WTC11 (cell line): Measurements from ENCODE around the gene PES1. TPM values are rescaled to one million over a fixed set of nuclear protein-coding genes. Genes with fewer than 3 reads are reported as not detected.

Source experiments
- ATAC-seq: fragments of 200-7000 bp; cut with Tn5 transposase; 2 replicates; pipeline ENCODE4 v1.10.0; 2021; ENCODE audit warnings: mild to moderate bottlenecking, moderate library complexity
- CTCF ChIA-PET: fragments of 300-600 bp; sonication (Branson Sonifier 250); formaldehyde crosslinking; loops from one replicate; lab custom pipeline; 2021; ENCODE audit warnings: antibody characterized with exemption; lab: Charles Lee
- POLR2A ChIA-PET: fragments of 350-600 bp; sonication (Branson Sonifier 250); formaldehyde crosslinking; loops from one replicate; lab custom pipeline; 2021; ENCODE audit warnings: antibody characterized with exemption; lab: Charles Lee
- DNase-seq: peaks from one replicate; pipeline ENCODE4 v3.0.0; 2021; ENCODE audit warnings: low spot score
- H3K27ac Mint-ChIP-seq: 2 replicates; pipeline ENCODE4 v1.8.0; 2021; ENCODE audit warnings: mixed read lengths
- H3K27me3 Mint-ChIP-seq: 2 replicates; pipeline ENCODE4 v1.8.0; 2021; ENCODE audit warnings: low read depth, mild to moderate bottlenecking, moderate library complexity, mixed read lengths
- H3K36me3 Mint-ChIP-seq: 2 replicates; pipeline ENCODE4 v1.8.0; 2021; ENCODE audit warnings: mixed read lengths
- H3K4me1 Mint-ChIP-seq: 2 replicates; pipeline ENCODE4 v1.8.0; 2022; ENCODE audit warnings: mixed read lengths
- H3K4me3 Mint-ChIP-seq: 2 replicates; pipeline ENCODE4 v1.8.0; 2021; ENCODE audit warnings: mild to moderate bottlenecking, moderate library complexity, mixed read lengths
- H3K9me3 Mint-ChIP-seq: 2 replicates; pipeline ENCODE4 v1.8.0; 2021; ENCODE audit warnings: mixed read lengths
- CREB1 ChIP-seq: sonication (generic); formaldehyde crosslinking; IDR thresholded peaks from 2 replicates; pipeline ENCODE4 v1.8.0; 2023; ENCODE audit warnings: mild to moderate bottlenecking, missing genetic modification reagents
- CTCF ChIP-seq: fragments of 200-600 bp; IDR thresholded peaks from 2 replicates; pipeline ENCODE4 v1.8.0; 2022; ENCODE audit warnings: antibody characterized with exemption
- E2F4 ChIP-seq: sonication (generic); formaldehyde crosslinking; IDR thresholded peaks from 2 replicates; pipeline ENCODE4 v1.8.1; 2022; ENCODE audit warnings: low read depth, mild to moderate bottlenecking, moderate library complexity, missing genetic modification reagents, borderline replicate concordance
- ELF4 ChIP-seq: sonication (generic); formaldehyde crosslinking; IDR thresholded peaks from 2 replicates; pipeline ENCODE4 v1.8.1; 2022; ENCODE audit warnings: low read depth, mild to moderate bottlenecking, moderate library complexity, missing genetic modification reagents
- ESRRA ChIP-seq: sonication (generic); formaldehyde crosslinking; IDR thresholded peaks from 2 replicates; pipeline ENCODE4 v1.8.1; 2022; ENCODE audit warnings: mild to moderate bottlenecking, missing genetic modification reagents, borderline replicate concordance
- ETV6 ChIP-seq: sonication (generic); formaldehyde crosslinking; IDR thresholded peaks from 2 replicates; pipeline ENCODE4 v1.8.1; 2022; ENCODE audit warnings: mild to moderate bottlenecking, missing genetic modification reagents
- FOXJ3 ChIP-seq: sonication (generic); formaldehyde crosslinking; IDR thresholded peaks from 2 replicates; pipeline ENCODE4 v1.9.0; 2021; ENCODE audit warnings: missing genetic modification reagents, mild to moderate bottlenecking, borderline replicate concordance
- GABPB1 ChIP-seq: sonication (generic); formaldehyde crosslinking; IDR thresholded peaks from 2 replicates; pipeline ENCODE4 v1.8.1; 2023; ENCODE audit warnings: mild to moderate bottlenecking, missing genetic modification reagents
- HMGA2 ChIP-seq: fragments of 250-450 bp; sonication (Bioruptor Pico); IDR thresholded peaks from 2 replicates; pipeline ENCODE4 v1.4.0; 2021; ENCODE audit warnings: mild to moderate bottlenecking, moderate library complexity
- JUN ChIP-seq: sonication (generic); formaldehyde crosslinking; IDR thresholded peaks from 2 replicates; pipeline ENCODE4 v1.8.0; 2023; ENCODE audit warnings: mild to moderate bottlenecking, missing genetic modification reagents
- MAX ChIP-seq: sonication (generic); formaldehyde crosslinking; IDR thresholded peaks from 2 replicates; pipeline ENCODE4 v1.8.0; 2022; ENCODE audit warnings: mild to moderate bottlenecking, missing genetic modification reagents
- MLX ChIP-seq: sonication (generic); formaldehyde crosslinking; IDR thresholded peaks from 2 replicates; pipeline ENCODE4 v1.8.1; 2023; ENCODE audit warnings: mild to moderate bottlenecking, missing genetic modification reagents, moderate library complexity
- NFATC4 ChIP-seq: fragments of 250-450 bp; sonication (Bioruptor Pico); IDR thresholded peaks from 2 replicates; pipeline ENCODE4 v1.9.0; 2021; ENCODE audit warnings: mild to moderate bottlenecking
- RORB ChIP-seq: fragments of 250-450 bp; sonication (Bioruptor Pico); IDR thresholded peaks from 2 replicates; pipeline ENCODE4 v1.9.0; 2021; ENCODE audit warnings: mild to moderate bottlenecking
- SMAD4 ChIP-seq: sonication (generic); formaldehyde crosslinking; IDR thresholded peaks from 2 replicates; pipeline ENCODE4 v1.8.0; 2022; ENCODE audit warnings: mild to moderate bottlenecking, missing genetic modification reagents
- SP1 ChIP-seq: sonication (generic); formaldehyde crosslinking; conservative IDR thresholded peaks from 2 replicates; pipeline ENCODE4 v1.8.1; 2022; ENCODE audit warnings: missing genetic modification reagents
- TEAD1 ChIP-seq: sonication (generic); formaldehyde crosslinking; IDR thresholded peaks from 2 replicates; pipeline ENCODE4 v1.8.0; 2022; ENCODE audit warnings: mild to moderate bottlenecking, missing genetic modification reagents
- TEAD4 ChIP-seq: sonication (generic); formaldehyde crosslinking; IDR thresholded peaks from 2 replicates; pipeline ENCODE4 v1.8.0; 2022; ENCODE audit warnings: mild to moderate bottlenecking, missing genetic modification reagents
- ZBTB21 ChIP-seq: sonication (generic); formaldehyde crosslinking; IDR thresholded peaks from 2 replicates; pipeline ENCODE4 v1.8.1; 2023; ENCODE audit warnings: mild to moderate bottlenecking, missing genetic modification reagents, borderline replicate concordance
- ZNF121 ChIP-seq: sonication (generic); formaldehyde crosslinking; IDR thresholded peaks from 2 replicates; pipeline ENCODE4 v1.8.0; 2023; ENCODE audit warnings: missing genetic modification reagents
- ZNF281 ChIP-seq: sonication (generic); formaldehyde crosslinking; IDR thresholded peaks from 2 replicates; pipeline ENCODE4 v1.8.0; 2023; ENCODE audit warnings: mild to moderate bottlenecking, missing genetic modification reagents
- ZNF416 ChIP-seq: fragments of 250-450 bp; sonication (Bioruptor Pico); IDR thresholded peaks from 2 replicates; pipeline ENCODE4 v1.9.0; 2021; ENCODE audit warnings: mild to moderate bottlenecking, inconsistent platforms
- ZNF423 ChIP-seq: fragments of 250-450 bp; sonication (Bioruptor Pico); IDR thresholded peaks from 2 replicates; pipeline ENCODE4 v2.1.2; 2022; ENCODE audit warnings: mild to moderate bottlenecking, moderate library complexity
- ZNF512 ChIP-seq: sonication (generic); formaldehyde crosslinking; IDR thresholded peaks from 2 replicates; pipeline ENCODE4 v1.8.1; 2022; ENCODE audit warnings: missing genetic modification reagents, borderline replicate concordance
- total RNA-seq: library from RNA; stranded (reverse); gene quantifications from 3 replicates; pipeline ENCODE4 v1.2.3, GENCODE V29; 2021

Gene PES1
- total RNA-seq, 1 experiment from 2014 or later, result 128 TPM

GRCh38 chr22:30561402-30562189, 30.1 kb downstream of the PES1 start:
- H3K9me3 Mint-ChIP-seq, result no peaks in the 10 kb centered on the region
- no peak overlapping the region for H3K4me3 Mint-ChIP-seq
- H3K4me1 Mint-ChIP-seq, result peaks cover 45% of the 10 kb centered on the region
- H3K36me3 Mint-ChIP-seq, result no peaks in the 10 kb centered on the region
- peak; percentile 80 for ATAC-seq
- ChIA-PET POLR2A (interaction anchor here (1.0 kb wide), 1 partner anchor 45 kb away, joined by 3 read pairs; the partner anchor contains the start of gene TCN2), CTCF (interaction anchor here (0.7 to 2.1 kb wide), 9 partner anchors 10 to 135 kb away, joined by 3 to 8 read pairs (median 7); partner anchors contain the start of genes GAL3ST1 and PES1)
- DNase-seq, result peak; percentile 45
- TF ChIP-seq ZNF512 (CRISPR knock-in tag) (no peak), ESRRA (CRISPR knock-in tag) (0 out of 2 replicates have a peak, but pooled peaks have one; percentile 68), ELF4 (CRISPR knock-in tag) (no peak), TEAD4 (CRISPR knock-in tag) (no peak; the same call in 1 of the 2 replicates), TEAD1 (peak; percentile 69; the same call in 1 of the 2 replicates), CREB1 (CRISPR knock-in tag) (no peak), CTCF (no peak), MLX (no peak), E2F4 (CRISPR knock-in tag) (no peak), ZNF121 (no peak), FOXJ3 (CRISPR knock-in tag) (no peak), ZNF281 (CRISPR knock-in tag) (peak; percentile 79; the same call in 1 of the 2 replicates), MAX (CRISPR knock-in tag) (no peak), ETV6 (CRISPR knock-in tag) (peak; percentile 86), ZBTB21 (CRISPR knock-in tag) (no peak), HMGA2 (CRISPR knock-in tag) (no peak), JUN (CRISPR knock-in tag) (no peak), ZNF423 (CRISPR knock-in tag) (no peak), GABPB1 (CRISPR knock-in tag) (no peak), NFATC4 (no peak), RORB (CRISPR knock-in tag) (no peak), SMAD4 (no peak), ZNF416 (no peak), SP1 (0 out of 2 replicates have a peak, but pooled peaks have one; percentile 37)
- H3K27ac Mint-ChIP-seq, result peak overlapping the region; percentile 66
- H3K27me3 Mint-ChIP-seq, result no peaks in the 10 kb centered on the region; the same call in none of the 2 replicates
